CD4-positive, alpha-beta T cell treated with Interleukin-10 for 1 hour (primary cell): ENCODE results near the gene VIM.
"Not testable (repeated sequence)": the region's sequence is repeated elsewhere in the genome, so short reads cannot be mapped to it uniquely, and the experiment has no call there.

Experiments used
- DNase-seq: peaks from one replicate; pipeline ENCODE4 v3.0.0-alpha.2; 2020

The VIM gene

GRCh38 chr10:17233286-17233991, 5.4 kb downstream of the VIM start:
- DNase-seq = peak; percentile 25

DNA sequence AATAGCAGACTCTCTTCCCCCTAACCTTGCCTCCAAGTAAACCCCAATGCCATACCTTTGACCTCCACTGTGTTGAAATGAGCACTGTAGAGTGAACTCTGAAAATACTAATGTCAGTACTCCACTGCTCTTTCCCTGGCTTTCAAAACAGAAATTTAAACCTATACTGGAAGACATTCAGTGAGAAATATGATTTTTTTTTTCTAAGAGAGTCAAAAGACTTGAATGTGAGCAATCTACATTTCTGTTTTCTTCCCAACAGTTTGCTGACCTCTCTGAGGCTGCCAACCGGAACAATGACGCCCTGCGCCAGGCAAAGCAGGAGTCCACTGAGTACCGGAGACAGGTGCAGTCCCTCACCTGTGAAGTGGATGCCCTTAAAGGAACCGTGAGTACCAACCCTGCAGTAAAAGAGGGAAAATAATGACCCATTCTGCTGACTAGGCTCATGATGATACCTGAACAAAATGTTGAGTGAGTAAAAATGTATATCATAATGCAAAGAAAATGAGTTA, 6.4 kb downstream of the VIM start:
- no peak for DNase-seq

DNA sequence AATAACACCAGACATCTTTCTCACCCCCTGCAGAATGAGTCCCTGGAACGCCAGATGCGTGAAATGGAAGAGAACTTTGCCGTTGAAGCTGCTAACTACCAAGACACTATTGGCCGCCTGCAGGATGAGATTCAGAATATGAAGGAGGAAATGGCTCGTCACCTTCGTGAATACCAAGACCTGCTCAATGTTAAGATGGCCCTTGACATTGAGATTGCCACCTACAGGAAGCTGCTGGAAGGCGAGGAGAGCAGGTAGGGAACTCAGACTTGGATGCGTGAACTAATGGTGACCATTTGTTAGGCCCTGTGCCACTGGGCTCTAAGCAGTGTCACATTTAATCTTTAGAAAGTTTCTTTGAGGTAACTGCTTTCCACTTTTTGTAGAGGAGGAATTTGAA, 7.1 kb downstream of the VIM start:
- DNase-seq = peak; percentile 40

- DNase-seq = no peak
Measured at GRCh38 chr10:17236468-17237148, 8.6 kb downstream of the VIM start.

DNA sequence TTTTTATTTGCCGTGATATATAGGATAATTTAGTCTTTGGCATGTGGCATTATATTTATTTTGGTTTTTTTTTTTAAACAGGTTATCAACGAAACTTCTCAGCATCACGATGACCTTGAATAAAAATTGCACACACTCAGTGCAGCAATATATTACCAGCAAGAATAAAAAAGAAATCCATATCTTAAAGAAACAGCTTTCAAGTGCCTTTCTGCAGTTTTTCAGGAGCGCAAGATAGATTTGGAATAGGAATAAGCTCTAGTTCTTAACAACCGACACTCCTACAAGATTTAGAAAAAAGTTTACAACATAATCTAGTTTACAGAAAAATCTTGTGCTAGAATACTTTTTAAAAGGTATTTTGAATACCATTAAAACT, 9.1 kb downstream of the VIM start:
- DNase-seq = no peak

GRCh38 chr10:17237915-17238444, 9.9 kb downstream of the VIM start:
- DNase-seq = peak; percentile 44

- DNase-seq = peak; percentile 53
Measured at GRCh38 chr10:17238445-17239291, 10.6 kb downstream of the VIM start.

GRCh38 chr10:17239345-17240085, 11.5 kb downstream of the VIM start:
- peak; percentile 30 for DNase-seq

- no peak for DNase-seq
Measured at GRCh38 chr10:17240096-17240495, 12.1 kb downstream of the VIM start.

DNA sequence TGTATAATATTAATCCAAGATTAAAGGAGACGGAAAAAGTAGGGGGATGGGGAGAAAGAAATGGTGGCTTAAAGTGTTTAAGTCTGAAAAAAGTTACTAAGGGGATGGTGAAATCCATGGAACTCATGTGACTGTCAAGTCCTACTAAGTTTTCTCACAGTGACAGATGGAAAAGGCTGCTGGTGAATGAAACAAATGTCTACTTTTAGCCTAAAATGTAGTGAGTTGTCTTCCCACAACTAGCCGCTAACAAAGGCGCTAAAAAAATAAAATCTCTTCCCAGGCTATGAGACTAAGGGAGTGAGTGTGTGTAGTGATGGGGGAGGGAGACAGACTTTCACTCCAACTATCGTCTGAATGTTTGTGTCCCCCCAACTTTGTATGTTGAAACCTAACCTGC, 12.6 kb downstream of the VIM start:
- DNase-seq = peak; percentile 19

- no peak for DNase-seq
Measured at GRCh38 chr10:17241611-17242333, 13.7 kb downstream of the VIM start.

DNA sequence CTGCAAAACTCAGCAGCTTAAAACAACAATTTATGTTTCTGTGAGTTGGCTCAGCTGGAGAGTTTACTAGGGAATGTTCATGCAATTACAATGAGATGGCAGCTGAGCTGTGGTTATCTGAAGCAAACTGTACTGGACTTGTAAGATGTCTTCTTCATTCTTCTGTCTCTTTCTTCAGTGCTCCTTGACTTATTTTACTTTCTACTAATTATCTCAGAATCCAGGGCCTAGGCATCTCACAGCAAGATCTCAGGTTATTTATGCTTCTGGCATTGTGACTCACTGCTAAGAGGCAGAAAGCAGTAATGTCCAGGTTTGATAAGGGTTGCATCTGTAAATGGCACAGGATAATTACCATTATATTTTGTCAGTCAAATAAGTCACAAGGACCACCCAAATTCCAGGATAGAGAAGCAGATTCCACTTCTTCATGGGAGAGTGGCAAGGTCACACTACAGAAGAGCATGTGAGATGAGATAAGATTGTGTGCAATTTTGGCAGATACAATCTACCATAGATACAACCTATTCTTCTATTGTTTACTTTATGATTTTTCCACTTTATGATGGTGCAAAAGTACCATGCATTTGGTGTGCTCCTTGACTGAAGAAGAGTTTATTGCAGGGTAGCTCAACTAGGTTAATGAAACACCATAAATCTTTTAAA, 16.8 kb downstream of the VIM start:
- DNase-seq = no peak

- no peak for DNase-seq
Measured at GRCh38 chr10:17247210-17247609, 19.2 kb downstream of the VIM start.

DNA sequence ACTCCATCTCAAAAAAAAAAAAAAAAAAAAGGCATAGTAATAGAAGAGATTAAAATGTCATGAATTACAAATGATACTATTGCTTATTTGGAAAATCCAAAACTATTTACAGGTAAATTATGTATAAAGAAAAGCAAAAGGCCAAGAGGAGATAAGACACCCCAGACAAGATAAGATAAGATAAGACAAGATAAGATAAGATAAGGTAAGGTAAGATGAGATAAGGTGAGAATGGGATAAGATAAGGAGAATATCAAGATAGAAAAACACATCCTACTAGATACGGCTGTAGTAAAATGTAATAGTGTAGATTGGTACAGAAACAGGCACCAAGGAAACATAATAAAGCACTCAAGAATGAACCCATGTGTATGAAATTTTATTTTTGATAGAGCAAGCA, 20.9 kb downstream of the VIM start:
- no peak for DNase-seq

- peak; percentile 36 for DNase-seq
Measured at GRCh38 chr10:17249820-17250219, 21.8 kb downstream of the VIM start.

GRCh38 chr10:17250736-17251135, 22.7 kb downstream of the VIM start:
- no peak for DNase-seq

GRCh38 chr10:17254543-17255050, 26.6 kb downstream of the VIM start:
- DNase-seq = not testable (repeated sequence)

- no peak for DNase-seq
Measured at GRCh38 chr10:17255512-17255911, 27.5 kb downstream of the VIM start.

DNA sequence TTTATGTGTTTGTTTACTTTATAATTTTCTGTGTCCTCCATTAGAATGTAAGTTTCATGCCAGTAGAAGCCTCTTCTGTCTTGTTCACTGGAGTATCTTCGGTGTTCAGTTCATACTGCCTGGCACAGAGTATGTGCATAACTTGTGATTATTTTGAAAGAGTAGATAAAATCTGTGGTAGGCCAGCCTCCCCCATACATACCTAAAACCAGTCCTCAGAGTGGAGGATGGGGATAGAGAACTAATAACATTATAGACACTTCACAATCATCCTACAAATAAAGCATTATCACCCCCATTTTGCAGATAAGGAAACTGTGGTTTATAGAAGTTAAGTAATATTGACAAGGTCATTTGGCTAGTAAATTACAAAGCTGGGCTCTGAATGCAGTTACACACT, 28.0 kb downstream of the VIM start:
- DNase-seq = no peak

DNA sequence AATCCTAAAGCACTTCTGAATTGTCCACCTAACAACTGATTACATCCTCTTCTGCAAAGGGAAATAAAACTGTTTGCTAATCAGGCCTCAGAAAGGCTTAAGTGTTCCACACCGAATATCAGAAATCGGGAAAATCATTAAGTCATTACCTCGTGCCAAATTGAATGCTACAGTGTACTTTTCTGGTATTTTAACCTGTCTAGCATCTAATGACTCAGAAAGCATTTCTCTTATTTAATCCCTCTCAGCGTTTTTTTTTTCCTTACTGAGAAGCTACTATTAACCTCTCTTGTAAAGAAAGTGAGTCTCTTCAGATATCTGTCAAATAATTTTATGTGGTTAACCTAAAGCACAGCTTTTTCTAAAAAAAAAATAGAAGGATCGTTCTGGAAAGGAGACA, 28.6 kb downstream of the VIM start:
- DNase-seq = no peak
